ENCODE results near the gene NGFR. TPM values are rescaled to one million over a fixed set of nuclear protein-coding genes. Genes with fewer than 3 reads are reported as not detected.
A peak's percentile ranks its signal among the peaks of the same experiment; 100 is the strongest.

NGFR gene
- total RNA-seq, 2 experiments from 2014 or later, result 0.10 to 1.1 TPM

- no TSS peak for BruUV-seq (replicated peaks)
- Histone ChIP-seq H3K36me3 (ENCODE audit: insufficient read depth, low read length) (no peaks in the 10 kb centered on the region), H3K4me3 (ENCODE audit: low read depth, low read length, poor library complexity, severe bottlenecking) (no peak overlapping the region), H4K20me1 (ENCODE audit: insufficient read depth, low read length) (no peaks in the 10 kb centered on the region), H3K27ac (ENCODE audit: low read depth, low read length, poor library complexity, severe bottlenecking) (no peak overlapping the region), H2AFZ (ENCODE audit: low read length) (no peak overlapping the region), H3K9me3 (ENCODE audit: low read length) (no peaks in the 10 kb centered on the region), H3K9me2 (ENCODE audit: insufficient read depth, low read length) (no peaks in the 10 kb centered on the region), H3K4me2 (ENCODE audit: low read length) (no peak overlapping the region), H3K4me1 (ENCODE audit: insufficient read depth, low read length, poor library complexity, severe bottlenecking) (no peaks in the 10 kb centered on the region), H3K79me2 (ENCODE audit: insufficient read depth, low read depth, low read length) (no peaks in the 10 kb centered on the region)
- POLR2A ChIA-PET, result interaction anchor here (0.6 to 1.8 kb wide), 2 partner anchors 72 to 263 kb away, joined by 3 to 5 read pairs; no protein-coding TSS in a partner anchor
- peak; percentile 13 for DNase-seq (ENCODE audit: low spot score)
- TF ChIP-seq CTCF (conservative IDR thresholded peaks at IDR 0.05; ENCODE audit: low read length), result no peak
- CTCF ChIA-PET (ENCODE audit: unreplicated experiment), result interaction anchor here (0.6 to 0.9 kb wide), 3 partner anchors 20 to 59 kb away, joined by 3 read pairs; no protein-coding TSS in a partner anchor
- intact Hi-C loops (cut with micrococcal nuclease; ENCODE audit: unreplicated experiment), result no loop called here
Observed at GRCh38 chr17:49510059-49510719, 15.1 kb downstream of the NGFR start.

GRCh38 chr17:49510720-49511110, 15.6 kb downstream of the NGFR start:
- no peak overlapping the region for H2AFZ ChIP-seq (ENCODE audit: low read length)
- ChIA-PET CTCF (ENCODE audit: unreplicated experiment) (interaction anchor here (0.9 kb wide), 1 partner anchor 45 kb away, joined by 3 read pairs; no protein-coding TSS in a partner anchor), POLR2A (interaction anchor here (0.7 to 1.8 kb wide), 2 partner anchors 50 to 72 kb away, joined by 5 read pairs; no protein-coding TSS in a partner anchor)
- H3K9me3 ChIP-seq (ENCODE audit: low read length), result no peaks in the 10 kb centered on the region
- no peak overlapping the region for H3K27ac ChIP-seq (ENCODE audit: low read depth, low read length, poor library complexity, severe bottlenecking)
- H3K79me2 ChIP-seq (ENCODE audit: insufficient read depth, low read depth, low read length), result no peaks in the 10 kb centered on the region
- BruUV-seq (replicated peaks), result no TSS peak
- DNase-seq (ENCODE audit: low spot score), result no peak
- H3K4me3 ChIP-seq (ENCODE audit: low read depth, low read length, poor library complexity, severe bottlenecking), result no peak overlapping the region
- no peaks in the 10 kb centered on the region for H3K9me2 ChIP-seq (ENCODE audit: insufficient read depth, low read length)
- TF ChIP-seq CTCF (conservative IDR thresholded peaks at IDR 0.05; ENCODE audit: low read length) (no peak), EZH2phosphoT487 (IDR thresholded peaks at IDR 0.05; ENCODE audit: borderline replicate concordance, low read depth, low read length) (no peak)
- intact Hi-C loops (cut with micrococcal nuclease; ENCODE audit: unreplicated experiment), result no loop called here
- H4K20me1 ChIP-seq (ENCODE audit: insufficient read depth, low read length), result no peaks in the 10 kb centered on the region
- H3K4me1 ChIP-seq (ENCODE audit: insufficient read depth, low read length, poor library complexity, severe bottlenecking), result no peaks in the 10 kb centered on the region
- no peaks in the 10 kb centered on the region for H3K36me3 ChIP-seq (ENCODE audit: insufficient read depth, low read length)
- no peak overlapping the region for H3K4me2 ChIP-seq (ENCODE audit: low read length)

GRCh38 chr17:49511810-49512209, 16.7 kb downstream of the NGFR start:
- H4K20me1 ChIP-seq (ENCODE audit: insufficient read depth, low read length), result no peaks in the 10 kb centered on the region
- TF ChIP-seq CTCF (conservative IDR thresholded peaks at IDR 0.05; ENCODE audit: low read length) (no peak), EZH2phosphoT487 (IDR thresholded peaks at IDR 0.05; ENCODE audit: borderline replicate concordance, low read depth, low read length) (no peak)
- no peak overlapping the region for H3K4me2 ChIP-seq (ENCODE audit: low read length)
- no peak overlapping the region for H3K4me3 ChIP-seq (ENCODE audit: low read depth, low read length, poor library complexity, severe bottlenecking)
- DNase-seq (ENCODE audit: low spot score), result no peak
- ChIA-PET CTCF (ENCODE audit: unreplicated experiment) (no interaction called here), POLR2A (interaction anchor here (1.8 kb wide), 1 partner anchor 73 kb away, joined by 5 read pairs; no protein-coding TSS in a partner anchor)
- H3K27ac ChIP-seq (ENCODE audit: low read depth, low read length, poor library complexity, severe bottlenecking), result no peak overlapping the region
- no peaks in the 10 kb centered on the region for H3K4me1 ChIP-seq (ENCODE audit: insufficient read depth, low read length, poor library complexity, severe bottlenecking)
- H3K9me3 ChIP-seq (ENCODE audit: low read length), result no peaks in the 10 kb centered on the region
- H2AFZ ChIP-seq (ENCODE audit: low read length), result no peak overlapping the region
- intact Hi-C loops (cut with micrococcal nuclease; ENCODE audit: unreplicated experiment), result no loop called here
- no peaks in the 10 kb centered on the region for H3K36me3 ChIP-seq (ENCODE audit: insufficient read depth, low read length)
- no peaks in the 10 kb centered on the region for H3K9me2 ChIP-seq (ENCODE audit: insufficient read depth, low read length)
- no TSS peak for BruUV-seq (replicated peaks)
- no peaks in the 10 kb centered on the region for H3K79me2 ChIP-seq (ENCODE audit: insufficient read depth, low read depth, low read length)

Measured in OCI-LY7 (cell line).